K562 (cell line): ENCODE measurements around the gene ZNF584. TPM values are rescaled to one million over a fixed set of nuclear protein-coding genes. Genes with fewer than 3 reads are reported as not detected.

Experiments used
- ARID1B ChIP-seq: fragments of 450-650 bp; IDR thresholded peaks from 2 replicates; pipeline ENCODE4 v1.6.1; 2016; ENCODE audit warnings: antibody characterized with exemption, mild to moderate bottlenecking, inconsistent platforms
- BCOR ChIP-seq: fragments of 450-650 bp; IDR thresholded peaks from 2 replicates; pipeline ENCODE4 v1.6.1; 2016
- BRD4 ChIP-seq: fragments of 200-600 bp; sonication (generic); IDR thresholded peaks from 2 replicates; pipeline ENCODE4 v1.6.1; 2017; ENCODE audit warnings: inconsistent platforms
- MGA ChIP-seq: fragments of 450-650 bp; IDR thresholded peaks from 2 replicates; pipeline ENCODE4 v1.6.1; 2016; ENCODE audit warnings: mild to moderate bottlenecking, moderate library complexity
- MLX ChIP-seq, 2 experiments: fragments of 450-650 bp in 1 of 2; sonication (generic) in 1 of 2; formaldehyde crosslinking; conservative IDR thresholded peaks; 2 replicates each; pipeline versions ENCODE4 v1.4.0 to v1.8.1; 2020 to 2022; ENCODE audit warnings: mild to moderate bottlenecking in 1 of 2, missing genetic modification reagents in 1 of 2
- NR1H2 ChIP-seq: sonication (generic); formaldehyde crosslinking; IDR thresholded peaks from 2 replicates; pipeline ENCODE4 v1.4.0; 2020; ENCODE audit warnings: mild to moderate bottlenecking, missing genetic modification reagents
- POLR2H ChIP-seq: IDR thresholded peaks from 2 replicates; pipeline ENCODE4 v1.6.1; 2016; ENCODE audit warnings: missing genetic modification characterization, low read depth, mild to moderate bottlenecking, control low read depth, missing compliant biosample characterization, moderate library complexity
- SP1 ChIP-seq: sonication (generic); formaldehyde crosslinking; IDR thresholded peaks from 2 replicates; pipeline ENCODE4 v1.8.1; 2022; ENCODE audit warnings: mild to moderate bottlenecking, missing genetic modification reagents
- TRIM24 ChIP-seq, 2 experiments: fragments of 450-650 bp; IDR thresholded peaks; 2 replicates each; pipeline ENCODE4 v1.6.1; 2016
- YY1 ChIP-seq, 3 experiments: IDR thresholded peaks; 2 replicates each; pipeline ENCODE4 v1.6.1; 2011; ENCODE audit warnings: low read length in 2 of 3, mild to moderate bottlenecking in 2 of 3, moderate library complexity in 2 of 3, borderline replicate concordance in 1 of 3, control low read depth in 1 of 3, low read depth in 1 of 3; ENCODE audit not compliant: insufficient read depth in 3 of 3, insufficient replicate concordance in 2 of 3, control insufficient read depth in 1 of 3, insufficient read length in 1 of 3; ENCODE audit errors: extremely low read depth in 1 of 3
- ZNF121 ChIP-seq: sonication (generic); formaldehyde crosslinking; conservative IDR thresholded peaks from 2 replicates; pipeline ENCODE4 v1.8.0; 2022; ENCODE audit warnings: missing genetic modification reagents
- ZNF239 ChIP-seq: fragments of 250-450 bp; sonication (Bioruptor Pico); IDR thresholded peaks from 2 replicates; pipeline ENCODE4 v1.4.0; 2020; ENCODE audit warnings: mild to moderate bottlenecking
- ZNF507 ChIP-seq: conservative IDR thresholded peaks from 2 replicates; pipeline ENCODE4 v1.6.1; 2017; ENCODE audit warnings: missing genetic modification characterization, missing compliant biosample characterization
- ZNF551 ChIP-seq: fragments of 250-450 bp; sonication (Bioruptor Pico); IDR thresholded peaks from 2 replicates; pipeline ENCODE4 v1.5.0; 2021; ENCODE audit warnings: mild to moderate bottlenecking, moderate library complexity
- ZNF740 ChIP-seq, 3 experiments: fragments of 200-800 bp in 1 of 3; sonication (Bioruptor generic) in 1 of 3; sonication (generic) in 1 of 3; formaldehyde crosslinking in 1 of 3; IDR thresholded peaks; 2 replicates each; pipeline versions ENCODE4 v1.6.1 to v1.8.0; 2016 to 2022; ENCODE audit warnings: mild to moderate bottlenecking in 2 of 3, missing compliant biosample characterization in 2 of 3, missing genetic modification characterization in 2 of 3, missing genetic modification reagents in 1 of 3
- polyA plus RNA-seq, 8 experiments: library from polyadenylated mRNA; depleted of rRNA in 4 of 8; stranded (reverse) in 5 of 8; unstranded in 3 of 8; fragments of >200 nt; fragmentation: Nextera tagmentation in 2 of 8; fragmentation: Illumina TruSeq in 1 of 8; extraction: Ambion mirVana in 2 of 8; extraction: Trizol in 1 of 8; gene quantifications; 2 replicates each; pipeline versions ENCODE4 v1.2.1 to v1.2.3, GENCODE V29; 2011 to 2014; ENCODE audit warnings: inconsistent platforms in 1 of 8, missing spikeins in 1 of 8
- total RNA-seq, 7 experiments: library from RNA; depleted of rRNA in 6 of 7; stranded (reverse); fragments of >200 nt in 6 of 7; fragmentation: Illumina TruSeq in 2 of 7; extraction: Trizol in 2 of 7; gene quantifications; 2 replicates each; pipeline versions ENCODE4 v1.2.1 to v1.2.3, GENCODE V29; 2011 to 2021; ENCODE audit warnings: low replicate concordance in 1 of 7

ZNF584 gene
- total and polyA plus RNA-seq, 9 of the 15 experiments (the other 6 are each of a cell fraction or from before 2014, with no cell fraction given) = 5.8 to 43.4 (median 24.6) TPM

GRCh38 chr19:58361900-58362271 lies 46.6 kb upstream of the ZNF584 start (continued):
- TF ChIP-seq MGA (peak; percentile 89), ARID1B (peak; percentile 41; the same call in 1 of the 2 replicates), ZNF239 (CRISPR knock-in tag) (no peak), ZNF740 (CRISPR knock-in tag; IDR thresholded peaks at IDR 0.05) (no peak), ZNF740 (tag; IDR thresholded peaks at IDR 0.05) (peak in 1 of 2 experiments; percentile 28; a peak in 1 of 4 replicates), ZNF121 (CRISPR knock-in tag) (no peak), BCOR (no peak), ZNF551 (CRISPR knock-in tag) (no peak), BRD4 (peak; percentile 86; the same call in 1 of the 2 replicates), NR1H2 (CRISPR knock-in tag) (no peak), SP1 (CRISPR knock-in tag) (no peak), YY1 (IDR thresholded peaks at IDR 0.05; ENCODE audit: borderline replicate concordance in 1 of 3, control insufficient read depth in 1 of 3, extremely low read depth in 1 of 3, insufficient read depth in 3 of 3, insufficient read length in 1 of 3, insufficient replicate concordance in 2 of 3, low read depth in 1 of 3, low read length in 2 of 3) (no peak), ZNF507 (tag) (no peak), POLR2H (no peak), TRIM24 (IDR thresholded peaks at IDR 0.05) (peak in 1 of 2 experiments; percentile 10; a peak in 1 of 4 replicates), MLX (CRISPR knock-in tag; conservative IDR thresholded peaks at IDR 0.05) (no peak)
